Measurements from ENCODE around the gene ENC1.

ENC1 gene

GRCh38 chr5:74655716-74656115 lies 15.2 kb upstream of the ENC1 start:
- no peak for DNase-seq (ENCODE audit: low read depth)

GRCh38 chr5:74655206-74655605 lies 14.7 kb upstream of the ENC1 start:
- DNase-seq (ENCODE audit: low read depth): no peak

GRCh38 chr5:74653991-74654390 lies 13.5 kb upstream of the ENC1 start:
- no peak for DNase-seq (ENCODE audit: low read depth)

GRCh38 chr5:74652576-74652975 lies 12.0 kb upstream of the ENC1 start:
- no peak for DNase-seq (ENCODE audit: low read depth)

GRCh38 chr5:74651710-74652109 lies 11.2 kb upstream of the ENC1 start:
- DNase-seq (ENCODE audit: low read depth): no peak

GRCh38 chr5:74649421-74649973 lies 9.0 kb upstream of the ENC1 start:
- no peak for DNase-seq (ENCODE audit: low read depth)

- no peak for DNase-seq (ENCODE audit: low read depth)
Observed at GRCh38 chr5:74648835-74649293, 8.3 kb upstream of the ENC1 start.

- no peak for DNase-seq (ENCODE audit: low read depth)
Observed at GRCh38 chr5:74647096-74647495, 6.6 kb upstream of the ENC1 start.

- no peak for DNase-seq (ENCODE audit: low read depth)
Observed at GRCh38 chr5:74643111-74643562, 2.6 kb upstream of the ENC1 start.

GRCh38 chr5:74642543-74642863 lies 2.0 kb upstream of the ENC1 start:
- no peak for DNase-seq (ENCODE audit: low read depth)

GRCh38 chr5:74641735-74642542 lies 1.4 kb upstream of the ENC1 start:
- no peak for DNase-seq (ENCODE audit: low read depth)

- no peak for DNase-seq (ENCODE audit: low read depth)
Observed at GRCh38 chr5:74640954-74641734, 616 bp upstream of the ENC1 start.

- no peak for DNase-seq (ENCODE audit: low read depth)
Observed at GRCh38 chr5:74639807-74640449, 600 bp downstream of the ENC1 start.

- no peak for DNase-seq (ENCODE audit: low read depth)
Observed at GRCh38 chr5:74638970-74639806, 1.3 kb downstream of the ENC1 start.

- no peak for DNase-seq (ENCODE audit: low read depth)
Observed at GRCh38 chr5:74638544-74638969, 2.0 kb downstream of the ENC1 start.

- DNase-seq (ENCODE audit: low read depth): no peak
Observed at GRCh38 chr5:74636552-74636951, 4.0 kb downstream of the ENC1 start.

- DNase-seq (ENCODE audit: low read depth): no peak
Observed at GRCh38 chr5:74636149-74636548, 4.4 kb downstream of the ENC1 start.

- no peak for DNase-seq (ENCODE audit: low read depth)
Observed at GRCh38 chr5:74634611-74635286, 5.8 kb downstream of the ENC1 start.

- no peak for DNase-seq (ENCODE audit: low read depth)
Observed at GRCh38 chr5:74633695-74634094, 6.8 kb downstream of the ENC1 start.

GRCh38 chr5:74632947-74633356 lies 7.6 kb downstream of the ENC1 start:
- DNase-seq (ENCODE audit: low read depth): no peak
